BE2C (cell line): Measurements from ENCODE around the gene MRGPRX2.

Source experiments
- DNase-seq: peaks from one replicate; pipeline ENCODE4 v3.0.0-alpha.2; 2020
- H3K27me3 ChIP-seq: fragments of 250-450 bp; sonication (Bioruptor Pico); 2 replicates; pipeline ENCODE4 v1.5.1; 2020; ENCODE audit warnings: mild to moderate bottlenecking
- H3K36me3 ChIP-seq: fragments of 250-450 bp; sonication (Bioruptor Pico); 2 replicates; pipeline ENCODE4 v1.5.1; 2020; ENCODE audit warnings: mild to moderate bottlenecking
- H3K4me1 ChIP-seq: fragments of 250-450 bp; sonication (Bioruptor Pico); 2 replicates; pipeline ENCODE4 v1.5.1; 2020
- H3K4me3 ChIP-seq: 2 replicates; pipeline ENCODE4 v1.5.1; 2011; ENCODE audit warnings: low read depth, low read length
- H3K9me3 ChIP-seq: fragments of 250-450 bp; sonication (Bioruptor Pico); 2 replicates; pipeline ENCODE4 v1.5.1; 2020
- CTCF ChIP-seq: IDR thresholded peaks from 2 replicates; pipeline ENCODE4 v1.5.1; 2012; ENCODE audit warnings: mild to moderate bottlenecking, low read depth, low read length

The MRGPRX2 gene

GRCh38 chr11:19091366-19091765 lies 30.8 kb upstream of the MRGPRX2 start:
- H3K27me3 ChIP-seq = no peaks in the 10 kb centered on the region
- no peaks in the 10 kb centered on the region for H3K9me3 ChIP-seq
- H3K4me1 ChIP-seq = no peaks in the 10 kb centered on the region
- TF ChIP-seq CTCF = no peak
- H3K4me3 ChIP-seq = no peak overlapping the region
- H3K36me3 ChIP-seq = no peaks in the 10 kb centered on the region
- no peak for DNase-seq

- H3K4me1 ChIP-seq = no peaks in the 10 kb centered on the region
- H3K36me3 ChIP-seq = no peaks in the 10 kb centered on the region
- TF ChIP-seq CTCF = no peak
- no peak for DNase-seq
- H3K9me3 ChIP-seq = no peaks in the 10 kb centered on the region
- no peaks in the 10 kb centered on the region for H3K27me3 ChIP-seq
- H3K4me3 ChIP-seq = no peak overlapping the region
Measured at GRCh38 chr11:19089421-19089820, 28.9 kb upstream of the MRGPRX2 start.

- Histone ChIP-seq H3K27me3 (no peaks in the 10 kb centered on the region), H3K36me3 (no peaks in the 10 kb centered on the region), H3K9me3 (no peaks in the 10 kb centered on the region), H3K4me3 (no peak overlapping the region), H3K4me1 (no peaks in the 10 kb centered on the region)
- DNase-seq = no peak
- no peak for TF ChIP-seq CTCF
Measured at GRCh38 chr11:19088791-19089190, 28.3 kb upstream of the MRGPRX2 start.

GRCh38 chr11:19087658-19088057 lies 27.1 kb upstream of the MRGPRX2 start:
- no peaks in the 10 kb centered on the region for H3K9me3 ChIP-seq
- no peak overlapping the region for H3K4me3 ChIP-seq
- no peaks in the 10 kb centered on the region for H3K36me3 ChIP-seq
- TF ChIP-seq CTCF = no peak
- no peak for DNase-seq
- no peaks in the 10 kb centered on the region for H3K4me1 ChIP-seq
- H3K27me3 ChIP-seq = no peaks in the 10 kb centered on the region

GRCh38 chr11:19084661-19085315 lies 24.3 kb upstream of the MRGPRX2 start:
- Histone ChIP-seq H3K4me3 (no peak overlapping the region), H3K9me3 (no peaks in the 10 kb centered on the region), H3K4me1 (no peaks in the 10 kb centered on the region), H3K27me3 (no peaks in the 10 kb centered on the region), H3K36me3 (no peaks in the 10 kb centered on the region)
- no peak for DNase-seq
- no peak for TF ChIP-seq CTCF

GRCh38 chr11:19083166-19083565 lies 22.6 kb upstream of the MRGPRX2 start:
- no peaks in the 10 kb centered on the region for H3K36me3 ChIP-seq
- no peak for TF ChIP-seq CTCF
- no peaks in the 10 kb centered on the region for H3K27me3 ChIP-seq
- H3K9me3 ChIP-seq = no peaks in the 10 kb centered on the region
- no peak overlapping the region for H3K4me3 ChIP-seq
- H3K4me1 ChIP-seq = no peaks in the 10 kb centered on the region
- no peak for DNase-seq
